Upper lobe of right lung (tissue), 1 donor: ENCODE data around the gene CD6. TPM values are rescaled to one million over a fixed set of nuclear protein-coding genes. Genes with fewer than 3 reads are reported as not detected.

ENCODE experiments used
- ATAC-seq: fragments of 200-7000 bp; cut with Tn5 transposase; one replicate; pipeline ENCODE4 v1.9.1; 2020; ENCODE audit warnings: mild to moderate bottlenecking, moderate library complexity
- DNase-seq: peaks from one replicate; pipeline ENCODE4 v3.0.0-alpha.2; 2020
- H3K27ac ChIP-seq: fragments of 200-600 bp; one replicate; pipeline ENCODE4 v1.8.0; 2022
- H3K27me3 ChIP-seq: fragments of 200-600 bp; one replicate; pipeline ENCODE4 v1.8.0; 2022; ENCODE audit warnings: mild to moderate bottlenecking
- H3K36me3 ChIP-seq: fragments of 200-600 bp; one replicate; pipeline ENCODE4 v1.8.0; 2022
- H3K4me1 ChIP-seq: fragments of 200-600 bp; one replicate; pipeline ENCODE4 v1.8.0; 2022
- H3K4me3 ChIP-seq: fragments of 200-600 bp; one replicate; pipeline ENCODE4 v1.8.0; 2022; ENCODE audit warnings: mild to moderate bottlenecking
- H3K9me3 ChIP-seq: fragments of 200-600 bp; one replicate; pipeline ENCODE4 v1.8.0; 2022
- CTCF ChIP-seq: fragments of 200-600 bp; IDR thresholded peaks from one replicate; pipeline ENCODE4 v1.8.0; 2022; ENCODE audit warnings: antibody characterized with exemption
- intact Hi-C: fragments of 100-400 bp; cut with DNase I; formaldehyde crosslinking; loops from one replicate; pipeline ENCODE4 v1.11.0; 2022
- total RNA-seq: library from RNA; stranded (reverse); fragmentation: NEBNext Ultra II Directional; extraction: Animal tissue kit (Norgen Biotek cat#: 25700); gene quantifications from one replicate; pipeline ENCODE4 v1.2.1, GENCODE V29; 2021
- donor health status: DM: no; HTN: yes; CAD: no; lungs with severe emphysema.

Gene CD6
- total RNA-seq, 1 donor from 2014 or later: 3.9 TPM

GRCh38 chr11:60951606-60951903 is 19.9 kb upstream of the CD6 start:
- peak; percentile 27 for ATAC-seq

GRCh38 chr11:60951904-60952741 is 19.4 kb upstream of the CD6 start, which contains the start of gene SLC15A3:
TSS of gene SLC15A3 (minus strand) at chr11:60952176. CDS start at chr11:60951551, 625 bp downstream.
- H3K27me3 ChIP-seq: no peaks in the 10 kb centered on the region
- no peaks in the 10 kb centered on the region for H3K9me3 ChIP-seq
- H3K4me3 ChIP-seq: peak within 1 kb of the TSS; percentile 62
- intact Hi-C loops: no loop called here
- H3K27ac ChIP-seq: peak within 1 kb of the TSS; percentile 90
- H3K4me1 ChIP-seq: peaks cover 23% of the 10 kb centered on the region
- DNase-seq: peak; percentile 88
- ATAC-seq: peak; percentile 88
- H3K36me3 ChIP-seq: no peaks in the 10 kb centered on the region
- TF ChIP-seq CTCF: no peak

More at GRCh38 chr11:60951606-60951903, 19.9 kb upstream of the CD6 start:
- Histone ChIP-seq H3K4me3 (peak overlapping the region; percentile 62), H3K9me3 (no peaks in the 10 kb centered on the region), H3K27ac (peak overlapping the region; percentile 90), H3K36me3 (peaks cover 2% of the 10 kb centered on the region), H3K4me1 (peaks cover 23% of the 10 kb centered on the region), H3K27me3 (no peaks in the 10 kb centered on the region)
- TF ChIP-seq CTCF: no peak
- intact Hi-C loops: no loop called here
- DNase-seq: no peak

GRCh38 chr11:60952742-60953170 is 18.7 kb upstream of the CD6 start:
- DNase-seq (no peak), ATAC-seq (no peak)
- TF ChIP-seq CTCF: no peak
- no peaks in the 10 kb centered on the region for H3K27me3 ChIP-seq
- H3K4me3 ChIP-seq: peak overlapping the region; percentile 62
- no peaks in the 10 kb centered on the region for H3K36me3 ChIP-seq
- H3K9me3 ChIP-seq: no peaks in the 10 kb centered on the region
- H3K27ac ChIP-seq: peak overlapping the region; percentile 90
- H3K4me1 ChIP-seq: peaks cover 23% of the 10 kb centered on the region
- intact Hi-C loops: no loop called here

GRCh38 chr11:60953781-60954180 is 17.7 kb upstream of the CD6 start:
- no peak for TF ChIP-seq CTCF
- intact Hi-C loops: no loop called here
- Histone ChIP-seq H3K27ac (peak overlapping the region; percentile 90), H3K4me1 (peaks cover 23% of the 10 kb centered on the region), H3K4me3 (no peak overlapping the region), H3K9me3 (no peaks in the 10 kb centered on the region), H3K27me3 (no peaks in the 10 kb centered on the region), H3K36me3 (no peaks in the 10 kb centered on the region)
- ATAC-seq (peak; percentile 15), DNase-seq (no peak)

GRCh38 chr11:60954421-60954820 is 17.1 kb upstream of the CD6 start:
- no peak for TF ChIP-seq CTCF
- no peak for DNase-seq
- ATAC-seq: peak; percentile 56
- intact Hi-C loops: no loop called here
- Histone ChIP-seq H3K36me3 (no peaks in the 10 kb centered on the region), H3K9me3 (no peaks in the 10 kb centered on the region), H3K27me3 (no peaks in the 10 kb centered on the region), H3K4me3 (no peak overlapping the region), H3K4me1 (peaks cover 23% of the 10 kb centered on the region), H3K27ac (peak overlapping the region; percentile 90)
